CD4-positive, alpha-beta T cell treated with Interferon gamma for 1 hour (primary cell): ENCODE measurements around the gene PTGES3.
"Not testable (repeated sequence)": the region's sequence is repeated elsewhere in the genome, so short reads cannot be mapped to it uniquely, and the experiment has no call there.

Experiments
- DNase-seq: peaks from one replicate; pipeline ENCODE4 v3.0.0-alpha.2; 2020

Gene PTGES3

GRCh38 chr12:56688129-56688845 lies at the start of gene PTGES3:
Gene PTGES3 (minus strand): TSS chr12:56688284. CDS start chr12:56687999, 285 bp downstream.
- DNase-seq = peak; percentile 98

GRCh38 chr12:56728139-56728861 lies 40.2 kb upstream of the PTGES3 start:
- no peak for DNase-seq

- not testable (repeated sequence) for DNase-seq
Observed at GRCh38 chr12:56726196-56726675, 38.2 kb upstream of the PTGES3 start.

- DNase-seq = no peak
Observed at GRCh38 chr12:56725723-56726102, 37.6 kb upstream of the PTGES3 start.

DNA sequence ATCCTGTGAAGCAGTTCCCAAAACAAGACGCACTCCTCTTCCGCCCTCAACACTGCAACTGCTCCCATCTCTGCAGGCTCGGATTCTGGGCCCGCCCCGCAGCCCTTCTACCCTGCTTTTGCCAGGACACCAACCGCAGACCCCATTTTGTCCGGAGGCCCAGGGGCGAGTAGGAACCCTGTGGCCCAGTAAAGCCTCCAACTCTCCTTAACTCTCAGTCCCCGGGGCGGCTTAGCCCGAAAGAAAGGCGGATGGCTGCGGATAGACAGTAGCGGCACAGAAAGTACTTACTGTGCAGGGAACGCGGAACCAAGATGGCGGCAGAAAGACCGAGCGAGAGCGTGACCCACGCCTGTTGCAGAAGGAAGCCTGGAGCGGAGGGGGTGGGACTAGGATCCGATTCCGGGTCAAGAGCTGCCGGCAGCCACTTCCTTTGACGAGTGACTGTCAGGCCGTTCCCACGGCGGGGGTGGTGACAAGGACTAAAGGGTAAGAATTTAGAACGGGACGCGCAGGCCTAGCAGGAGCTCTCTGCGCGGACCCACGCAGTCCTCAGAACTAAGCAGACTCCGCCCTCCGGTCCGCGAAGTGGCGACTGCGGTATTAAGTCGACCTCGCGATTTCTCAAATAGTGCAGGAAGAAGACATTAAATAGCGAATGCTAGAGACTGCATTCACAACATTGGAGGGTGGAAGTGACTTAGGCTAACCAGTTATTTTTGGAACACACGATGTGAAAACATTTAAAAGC lies 37.1 kb upstream of the PTGES3 start, which contains the start of gene NACA:
Gene NACA (minus strand): TSS at position 328 of the 751 bp plus-strand sequence. CDS start 778 bp downstream, outside the sequence.
- peak; percentile 98 for DNase-seq

GRCh38 chr12:56724701-56724971 lies 36.6 kb upstream of the PTGES3 start:
- no peak for DNase-seq

- no peak for DNase-seq
Observed at GRCh38 chr12:56723889-56724700, 36.0 kb upstream of the PTGES3 start.

- no peak for DNase-seq
Observed at GRCh38 chr12:56723352-56723751, 35.3 kb upstream of the PTGES3 start.

- no peak for DNase-seq
Observed at GRCh38 chr12:56722832-56723231, 34.7 kb upstream of the PTGES3 start.

DNA sequence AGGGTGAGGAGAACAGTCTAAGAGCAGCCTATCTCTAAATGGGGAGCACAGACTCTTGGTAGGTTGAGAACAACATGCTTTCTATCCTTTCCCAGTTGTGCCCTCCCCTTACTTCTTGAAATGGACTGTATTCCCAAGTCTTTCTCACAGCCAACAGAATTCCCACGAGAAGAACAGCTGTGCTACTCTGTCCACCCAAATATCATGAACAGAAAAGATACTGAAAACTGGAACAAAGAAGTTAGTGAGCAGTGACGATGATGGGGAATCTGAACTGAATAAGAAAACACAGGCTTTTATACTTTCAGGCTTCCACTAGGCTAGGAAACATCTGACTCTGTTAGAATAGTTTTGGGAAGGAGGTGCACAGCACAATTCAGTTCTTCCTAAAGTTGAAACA lies 33.6 kb upstream of the PTGES3 start:
- DNase-seq = no peak

DNA sequence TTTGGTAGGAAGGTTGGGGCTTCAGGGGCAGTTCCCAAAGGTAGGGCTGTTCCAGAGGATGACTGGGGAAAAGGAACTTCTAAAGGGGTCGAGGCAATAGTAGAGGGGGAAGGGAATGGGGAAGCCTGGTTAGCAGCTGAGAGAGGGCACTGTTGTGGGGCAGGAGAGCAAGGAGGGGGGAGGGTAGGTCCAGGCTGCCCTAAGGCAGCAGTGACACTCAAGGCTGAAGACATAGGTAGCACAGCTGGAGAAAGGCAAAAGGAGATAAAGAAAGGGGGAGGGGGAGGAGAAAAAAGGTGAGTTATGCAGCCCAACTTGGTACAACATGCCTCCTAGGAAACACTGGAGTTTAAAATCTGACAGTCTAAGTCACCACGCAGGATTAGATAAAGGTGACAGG lies 33.1 kb upstream of the PTGES3 start:
- DNase-seq = no peak

DNA sequence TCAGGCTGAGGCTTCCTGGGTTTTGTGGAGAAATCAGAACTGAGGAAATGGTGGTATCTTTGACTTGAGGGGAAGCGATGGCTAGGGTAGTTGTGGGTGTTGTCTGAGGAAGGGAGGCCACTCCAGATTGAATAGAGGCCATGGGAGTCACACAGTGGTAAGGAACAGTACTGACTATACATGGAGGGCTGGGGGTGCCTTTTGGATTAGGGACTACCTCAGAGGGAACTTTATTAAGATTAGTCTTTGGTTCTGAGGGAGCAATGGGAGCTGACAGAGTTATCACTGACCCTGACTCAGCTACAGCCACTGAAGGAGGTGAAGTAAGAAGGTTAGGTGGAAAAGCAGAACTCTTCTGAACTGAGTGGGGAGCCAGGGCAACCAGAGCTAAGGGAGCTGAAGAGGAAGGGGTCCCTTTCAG lies 32.7 kb upstream of the PTGES3 start:
- no peak for DNase-seq

- no peak for DNase-seq
Observed at GRCh38 chr12:56719056-56719455, 31.0 kb upstream of the PTGES3 start.

DNA sequence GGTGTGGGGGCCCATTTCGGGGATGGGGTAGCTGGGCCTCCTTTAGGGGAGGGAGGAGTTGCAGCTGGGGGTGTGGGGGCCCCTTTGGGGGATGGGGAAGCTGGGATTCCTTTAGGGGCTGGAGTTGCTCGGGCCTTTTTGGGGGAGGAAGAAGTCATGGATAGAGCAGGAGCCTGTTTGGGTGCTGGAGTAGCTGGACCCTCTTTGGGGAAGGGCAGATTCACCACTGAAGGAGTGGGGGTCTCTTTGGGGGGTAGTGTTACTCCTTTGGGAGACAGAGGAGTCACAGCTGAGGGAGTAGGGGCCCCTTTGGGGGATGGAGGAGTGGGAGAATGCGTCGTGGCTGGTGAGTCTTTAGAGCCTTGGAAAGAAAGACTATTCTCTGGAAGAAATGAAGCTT lies 30.6 kb upstream of the PTGES3 start:
- DNase-seq = no peak

- no peak for DNase-seq
Observed at GRCh38 chr12:56718149-56718548, 30.1 kb upstream of the PTGES3 start.

- no peak for DNase-seq
Observed at GRCh38 chr12:56716933-56717880, 29.1 kb upstream of the PTGES3 start.

- no peak for DNase-seq
Observed at GRCh38 chr12:56716458-56716857, 28.4 kb upstream of the PTGES3 start.

- DNase-seq = no peak
Observed at GRCh38 chr12:56715798-56716197, 27.7 kb upstream of the PTGES3 start.

- no peak for DNase-seq
Observed at GRCh38 chr12:56714431-56714929, 26.4 kb upstream of the PTGES3 start.

DNA sequence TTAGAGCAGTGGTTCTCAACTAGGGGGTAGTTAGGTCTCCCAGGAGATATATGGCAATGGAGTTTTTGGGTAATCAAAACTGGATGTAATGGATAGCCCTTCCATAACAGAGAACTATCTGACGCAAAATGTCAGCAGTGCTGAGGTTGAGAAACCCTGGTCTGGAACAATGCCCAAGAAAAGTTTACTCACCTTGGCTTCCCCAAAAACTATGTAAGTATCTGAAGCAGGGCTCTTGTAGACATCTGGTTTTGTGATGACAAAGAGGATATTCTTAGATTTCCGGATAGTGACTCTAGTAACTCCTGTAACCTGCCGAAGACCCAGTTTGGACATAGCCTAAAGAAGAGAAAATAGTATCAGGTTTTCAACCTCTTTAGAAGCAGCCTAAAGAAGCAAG lies 25.3 kb upstream of the PTGES3 start:
- DNase-seq = no peak

- no peak for DNase-seq
Observed at GRCh38 chr12:56709759-56710376, 21.8 kb upstream of the PTGES3 start.
